Activated CD8-positive, alpha-beta T cell treated with anti-CD3 and anti-CD28 coated beads for 36 hours (primary cell): ENCODE results near the gene UNKL. TPM values are rescaled to one million over a fixed set of nuclear protein-coding genes. Genes with fewer than 3 reads are reported as not detected.

Experiments used
- ATAC-seq: fragments of 200-7000 bp; cut with Tn5 transposase; one replicate; pipeline ENCODE4 v1.10.0; 2021; ENCODE audit warnings: mild to moderate bottlenecking, moderate library complexity
- CTCF ChIA-PET: fragments of 350-600 bp; sonication (Branson Sonifier 250); formaldehyde crosslinking; loops from one replicate; lab custom pipeline; 2021; ENCODE audit warnings: antibody characterized with exemption; lab: Charles Lee
- POLR2A ChIA-PET: fragments of 350-600 bp; sonication (Branson Sonifier 250); formaldehyde crosslinking; loops from one replicate; lab custom pipeline; 2021; ENCODE audit warnings: antibody characterized with exemption; lab: Charles Lee
- DNase-seq: peaks from one replicate; pipeline ENCODE4 v3.0.0-alpha.2; 2020
- H3K27ac Mint-ChIP-seq: one replicate; pipeline ENCODE4 v1.8.0; 2021; ENCODE audit warnings: mild to moderate bottlenecking, mixed read lengths
- H3K27me3 Mint-ChIP-seq: one replicate; pipeline ENCODE4 v1.8.0; 2021; ENCODE audit warnings: mixed read lengths
- H3K36me3 Mint-ChIP-seq: one replicate; pipeline ENCODE4 v1.8.0; 2021; ENCODE audit warnings: low read depth, mixed read lengths
- H3K4me1 Mint-ChIP-seq: one replicate; pipeline ENCODE4 v1.8.0; 2021; ENCODE audit warnings: low read depth, mixed read lengths
- H3K4me3 Mint-ChIP-seq: one replicate; pipeline ENCODE4 v1.8.0; 2021; ENCODE audit warnings: mild to moderate bottlenecking, moderate library complexity, mixed read lengths
- H3K9me3 Mint-ChIP-seq: one replicate; pipeline ENCODE4 v1.8.0; 2021; ENCODE audit warnings: mixed read lengths
- CTCF ChIP-seq: fragments of 200-600 bp; IDR thresholded peaks from one replicate; pipeline ENCODE4 v1.8.0; 2022; ENCODE audit warnings: antibody characterized with exemption, mild to moderate bottlenecking
- intact Hi-C: fragments of 100-400 bp; cut with micrococcal nuclease; formaldehyde crosslinking; loops from one replicate; pipeline ENCODE4 v1.10.0; 2022
- total RNA-seq, 2 experiments: library from RNA; stranded (reverse); gene quantifications; one replicate each; pipeline ENCODE4 v1.2.3, GENCODE V29; 2021

The UNKL gene
- total RNA-seq, 2 experiments from 2014 or later, result 32.4 to 38.1 TPM

- no peaks in the 10 kb centered on the region for H3K36me3 Mint-ChIP-seq
- ChIA-PET CTCF (no interaction called here), POLR2A (interaction anchor here (1.1 kb wide), 2 partner anchors 13 to 25 kb away, joined by 3 read pairs; no protein-coding TSS in a partner anchor)
- no peak for TF ChIP-seq CTCF
- intact Hi-C loops, result no loop called here
- ATAC-seq (no peak), DNase-seq (no peak)
- no peaks in the 10 kb centered on the region for H3K27me3 Mint-ChIP-seq
- no peaks in the 10 kb centered on the region for H3K9me3 Mint-ChIP-seq
- no peak overlapping the region for H3K4me3 Mint-ChIP-seq
- no peak overlapping the region for H3K27ac Mint-ChIP-seq
- no peaks in the 10 kb centered on the region for H3K4me1 Mint-ChIP-seq
These were observed 32.0 kb upstream of the UNKL start for GRCh38 chr16:1446296-1447080.

- H3K27me3 Mint-ChIP-seq, result no peaks in the 10 kb centered on the region
- CTCF ChIA-PET, result no interaction called here
- H3K27ac Mint-ChIP-seq, result no peak overlapping the region
- intact Hi-C loops, result no loop called here
- ATAC-seq (no peak), DNase-seq (no peak)
- no peaks in the 10 kb centered on the region for H3K9me3 Mint-ChIP-seq
- no peaks in the 10 kb centered on the region for H3K4me1 Mint-ChIP-seq
- no peaks in the 10 kb centered on the region for H3K36me3 Mint-ChIP-seq
- H3K4me3 Mint-ChIP-seq, result no peak overlapping the region
- TF ChIP-seq CTCF, result no peak
- POLR2A ChIA-PET, result interaction anchor here (1.1 kb wide), 1 partner anchor 24 kb away, joined by 3 read pairs; no protein-coding TSS in a partner anchor
These were observed 31.2 kb upstream of the UNKL start for GRCh38 chr16:1445518-1446203.

GRCh38 chr16:1444730-1445517, 30.4 kb upstream of the UNKL start:
- DNase-seq, result no peak
- ChIA-PET CTCF (no interaction called here), POLR2A (no interaction called here)
- TF ChIP-seq CTCF, result no peak
- H3K36me3 Mint-ChIP-seq, result no peaks in the 10 kb centered on the region
- intact Hi-C loops, result no loop called here
- no peaks in the 10 kb centered on the region for H3K9me3 Mint-ChIP-seq
- ATAC-seq, result no peak
- no peaks in the 10 kb centered on the region for H3K27me3 Mint-ChIP-seq
- no peak overlapping the region for H3K27ac Mint-ChIP-seq
- no peak overlapping the region for H3K4me3 Mint-ChIP-seq
- no peaks in the 10 kb centered on the region for H3K4me1 Mint-ChIP-seq

GRCh38 chr16:1443980-1444729, 29.7 kb upstream of the UNKL start, which contains the start of gene CCDC154:
CCDC154 (minus strand) TSS chr16:1444556; CDS start chr16:1444322, 234 bp downstream.
- no peaks in the 10 kb centered on the region for H3K9me3 Mint-ChIP-seq
- intact Hi-C loops, result no loop called here
- no peak within 1 kb of the TSS for H3K4me3 Mint-ChIP-seq
- H3K36me3 Mint-ChIP-seq, result no peaks in the 10 kb centered on the region
- no peak for TF ChIP-seq CTCF
- POLR2A ChIA-PET, result interaction anchor here (1.3 kb wide), 1 partner anchor 15 kb away, joined by 3 read pairs; no protein-coding TSS in a partner anchor
- H3K27ac Mint-ChIP-seq, result no peak within 1 kb of the TSS
- no peaks in the 10 kb centered on the region for H3K27me3 Mint-ChIP-seq
- DNase-seq, result no peak
- no peak for ATAC-seq
- H3K4me1 Mint-ChIP-seq, result no peaks in the 10 kb centered on the region
- CTCF ChIA-PET, result interaction anchor here (1.1 kb wide), 1 partner anchor 128 kb away, joined by 3 read pairs; no protein-coding TSS in a partner anchor
